GM21360 (cell line): ENCODE measurements around the gene TRMT44.

Experiments used
- ATAC-seq: cut with Tn5 transposase; IDR thresholded peaks from one replicate; pipeline ENCODE4 v1.9.1; 2021; ENCODE audit warnings: mild to moderate bottlenecking, moderate library complexity; ENCODE audit not compliant: unreplicated experiment

Gene TRMT44

DNA sequence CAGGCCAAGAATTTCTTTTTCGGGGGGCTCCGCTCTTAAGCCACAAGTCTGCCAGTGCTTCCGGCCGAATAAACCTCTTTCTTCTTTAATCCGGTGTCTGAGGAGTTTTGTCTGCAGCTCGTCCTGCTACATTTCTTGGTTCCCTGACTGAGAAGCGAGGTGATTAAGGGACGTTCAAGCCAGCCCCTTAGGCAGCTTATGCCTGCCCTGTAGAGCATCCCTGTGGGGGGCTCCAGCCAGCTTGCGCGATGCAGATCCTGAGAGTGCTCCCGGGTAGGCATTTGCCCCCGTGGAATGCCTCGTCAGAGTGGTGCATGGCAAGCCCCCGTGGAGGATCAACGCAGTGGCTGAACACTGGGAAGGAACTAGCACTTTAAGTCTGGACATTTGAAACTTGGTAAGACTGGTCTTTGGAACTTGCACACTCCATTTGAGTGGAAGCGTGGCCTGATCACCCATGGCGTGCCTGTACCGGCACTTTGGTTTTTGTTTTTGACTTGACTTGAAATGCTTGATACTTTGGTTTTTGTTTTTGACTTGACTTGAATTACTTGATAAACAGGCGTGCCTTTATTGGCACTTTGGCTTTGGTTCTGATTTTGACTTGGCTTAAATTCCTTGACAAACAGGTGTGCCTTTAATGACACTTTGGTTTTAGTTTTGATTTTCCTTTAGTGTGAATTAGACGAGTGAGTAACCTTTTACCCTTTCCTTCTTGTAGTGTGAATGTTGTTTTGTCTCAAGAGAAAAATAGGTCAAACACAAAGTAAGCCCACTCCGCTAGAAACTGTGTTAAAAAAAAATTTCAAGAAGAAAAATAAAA lies 6.1 kb upstream of the TRMT44 start:
- no peak for ATAC-seq

DNA sequence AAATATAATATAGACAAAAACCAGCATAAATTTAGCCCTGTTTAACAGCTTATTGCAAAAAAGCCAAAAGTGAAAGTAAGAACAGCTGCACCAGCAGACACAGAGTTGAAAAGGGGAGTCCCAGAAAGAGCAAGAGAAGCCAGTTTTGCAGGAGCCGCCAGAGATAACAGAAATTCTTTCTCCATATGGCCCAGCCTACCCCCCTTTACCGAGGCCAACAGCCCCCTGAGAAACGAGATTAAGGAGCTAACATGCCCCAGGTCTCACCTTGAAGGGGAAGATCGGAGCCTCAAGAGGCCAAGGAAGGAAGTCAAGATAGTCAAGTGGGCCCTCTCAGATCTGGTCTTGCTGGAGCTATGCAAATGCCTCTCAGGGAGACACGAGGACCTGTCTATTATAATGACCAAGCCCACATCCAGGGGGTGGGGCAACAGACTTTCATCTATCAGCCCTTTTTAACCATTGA lies 4.9 kb upstream of the TRMT44 start:
- peak; percentile 48 for ATAC-seq

DNA sequence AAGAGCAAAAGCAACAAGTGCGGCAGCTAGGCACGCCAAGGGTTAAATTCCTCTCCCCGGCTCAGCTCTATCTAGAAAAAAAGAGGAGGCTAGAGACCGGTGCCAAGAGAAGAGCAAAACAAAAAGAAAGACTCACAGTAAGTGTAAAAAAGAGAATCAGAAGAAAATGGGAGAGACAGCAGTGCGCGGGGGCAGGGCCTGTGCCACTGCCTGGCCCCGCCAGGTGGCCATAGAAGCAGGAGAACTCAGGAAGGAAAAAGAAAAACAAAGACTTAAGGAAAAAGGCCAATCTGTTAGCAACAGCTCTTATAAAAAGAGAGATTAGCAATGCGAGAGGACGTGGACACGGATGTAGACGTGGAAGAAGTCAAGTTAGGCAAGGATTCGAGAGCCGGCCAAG lies 3.3 kb upstream of the TRMT44 start:
- ATAC-seq: no peak

- no peak for ATAC-seq
Observed at GRCh38 chr4:8438743-8439142, 1.8 kb upstream of the TRMT44 start.

DNA sequence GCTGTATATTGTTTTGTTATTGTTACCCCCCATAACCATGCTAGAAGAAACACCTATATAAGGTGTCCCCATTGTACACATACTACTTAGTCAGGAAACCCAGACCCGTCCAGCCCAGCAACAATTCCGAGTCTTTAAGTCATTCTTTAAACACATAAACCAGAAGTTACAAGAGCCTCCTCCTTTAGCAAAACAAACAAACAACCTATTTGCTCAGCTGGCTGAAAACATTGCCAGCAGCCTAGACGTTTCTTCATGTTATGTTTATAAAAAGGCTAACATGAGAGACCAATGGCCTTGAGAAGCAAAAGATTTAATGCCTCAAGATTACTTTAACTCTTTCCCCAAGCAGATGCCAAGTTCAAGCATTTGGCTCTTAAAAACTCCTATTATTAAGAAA lies 1.4 kb upstream of the TRMT44 start:
- ATAC-seq: no peak

DNA sequence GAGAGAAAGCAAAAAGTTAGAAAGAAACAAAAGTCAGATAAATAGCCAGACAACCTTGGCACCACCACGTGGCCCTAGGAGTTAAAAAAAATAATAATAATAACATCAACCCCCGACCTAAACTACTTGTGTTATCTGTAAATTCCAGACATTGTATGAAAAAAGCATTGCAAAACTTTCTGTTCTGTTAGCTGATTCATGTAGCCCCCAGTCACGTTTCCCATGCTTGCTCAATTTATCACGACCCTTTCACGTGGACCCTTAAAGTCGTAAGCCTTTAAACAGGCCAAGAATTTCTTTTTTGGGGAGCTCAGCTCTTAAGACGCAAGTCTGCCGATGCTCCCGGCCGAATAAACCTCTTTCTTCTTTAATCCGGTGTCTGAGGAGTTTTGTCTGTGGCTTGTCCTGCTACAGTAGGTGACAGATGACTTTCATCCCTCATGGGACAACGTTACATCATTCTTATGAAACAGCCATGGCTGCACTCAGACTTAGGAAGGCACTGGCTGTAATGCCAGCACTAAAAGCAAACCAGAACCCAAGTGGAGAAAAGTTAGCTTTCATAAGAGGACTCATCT lies 574 bp upstream of the TRMT44 start:
- peak; percentile 21 for ATAC-seq

GRCh38 chr4:8441499-8442091 lies 1.0 kb downstream of the TRMT44 start:
- no peak for ATAC-seq

DNA sequence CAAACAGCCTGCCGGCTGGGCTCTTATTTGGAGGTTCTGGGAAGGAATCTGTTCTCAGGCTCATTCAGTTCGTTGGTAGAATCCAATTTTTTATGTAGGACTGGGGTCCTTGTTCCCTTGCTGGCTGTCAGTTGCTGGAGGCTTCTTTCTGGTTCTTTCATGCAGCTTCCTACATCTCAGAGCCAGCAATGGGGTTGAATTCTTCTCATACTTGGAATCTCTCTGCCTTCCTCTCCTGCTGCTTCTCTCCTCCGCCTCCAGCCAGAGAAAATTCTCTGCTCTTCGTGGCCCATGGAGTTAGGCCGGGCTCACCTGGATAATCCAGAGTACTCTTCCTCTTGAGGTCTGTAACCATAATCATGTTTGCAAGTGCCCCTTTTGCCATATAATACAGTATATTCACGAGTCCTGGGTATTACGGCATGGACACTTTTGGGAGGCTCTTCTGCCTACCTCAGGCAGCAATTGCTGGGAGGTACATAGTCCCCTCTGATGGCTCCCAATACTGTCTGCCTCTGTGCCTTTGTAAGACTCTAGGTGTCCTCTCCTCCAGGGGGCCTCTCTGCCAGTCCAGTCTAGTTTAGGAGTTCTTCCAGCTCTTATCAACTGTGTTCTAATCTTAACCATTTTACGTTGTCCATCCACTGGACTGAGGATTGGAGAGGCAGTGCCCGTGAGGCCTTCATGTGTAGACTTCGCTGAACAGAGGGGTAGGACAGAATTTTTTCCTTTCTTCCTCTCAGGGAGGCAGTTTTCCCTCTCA lies 2.2 kb downstream of the TRMT44 start:
- no peak for ATAC-seq

GRCh38 chr4:8443801-8444200 lies 3.2 kb downstream of the TRMT44 start:
- no peak for ATAC-seq

GRCh38 chr4:8446122-8446521 lies 5.5 kb downstream of the TRMT44 start:
- ATAC-seq: no peak

- no peak for ATAC-seq
Observed at GRCh38 chr4:8451440-8452182, 11.0 kb downstream of the TRMT44 start.

DNA sequence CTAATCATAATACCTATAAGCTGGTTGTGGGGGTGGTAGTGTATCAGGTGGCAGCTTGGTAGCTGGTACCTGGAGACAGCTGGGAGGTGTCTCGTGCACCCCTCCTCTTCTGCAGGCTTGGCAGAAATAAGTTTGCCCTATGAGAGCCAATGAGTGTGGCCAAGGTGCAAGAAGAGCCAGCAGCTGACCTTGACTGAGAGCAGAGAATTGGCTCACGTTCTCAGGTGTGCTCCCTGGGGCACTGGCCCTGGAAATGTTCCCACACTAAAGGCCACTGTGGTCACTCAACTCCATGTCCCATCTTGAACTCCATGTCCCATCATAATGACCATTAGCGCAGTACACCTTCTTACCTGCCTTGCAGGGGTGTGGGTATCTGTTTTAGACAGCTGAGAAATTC lies 13.4 kb downstream of the TRMT44 start:
- ATAC-seq: no peak

GRCh38 chr4:8457646-8458252 lies 17.2 kb downstream of the TRMT44 start:
- no peak for ATAC-seq

GRCh38 chr4:8459867-8460445 lies 19.4 kb downstream of the TRMT44 start:
- ATAC-seq: no peak

DNA sequence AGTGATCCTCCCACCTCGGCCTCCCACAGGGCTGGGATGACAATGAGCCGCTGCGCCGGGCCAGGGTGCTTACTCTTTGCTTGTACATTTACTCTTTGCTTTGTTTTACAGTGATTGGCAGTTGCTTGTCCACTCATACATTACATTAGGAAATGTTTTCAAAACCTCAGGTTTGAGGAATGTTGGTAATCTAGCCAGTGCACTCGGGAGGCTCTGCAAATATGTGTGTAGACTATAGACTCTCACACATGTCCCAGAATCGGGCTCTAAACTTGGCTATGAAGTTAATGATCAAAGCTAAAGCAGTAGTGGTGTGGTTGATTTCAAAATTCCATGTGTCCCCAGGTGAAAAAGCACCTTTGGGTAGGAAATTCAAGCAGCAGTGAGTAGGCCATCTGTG lies 20.5 kb downstream of the TRMT44 start:
- ATAC-seq: no peak

DNA sequence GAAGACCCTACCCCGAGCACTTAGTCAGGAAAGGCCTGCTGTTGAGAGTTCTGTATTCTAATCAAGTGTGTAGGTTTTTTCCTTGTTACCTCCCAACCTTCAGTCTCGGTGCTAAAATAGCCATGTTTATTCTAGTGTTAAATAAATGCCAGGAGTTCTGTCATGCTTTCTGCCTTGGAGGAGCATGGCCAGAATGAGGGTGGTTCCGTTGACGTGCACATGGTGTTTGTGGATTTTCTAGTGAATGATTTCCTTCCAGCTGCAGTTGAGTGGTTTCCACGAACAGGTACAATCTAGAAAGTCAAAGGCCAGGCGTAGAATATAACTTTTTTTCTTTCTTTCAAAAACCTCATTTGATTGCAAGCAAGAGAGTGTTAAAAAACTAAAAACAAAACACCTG lies 21.0 kb downstream of the TRMT44 start:
- ATAC-seq: no peak

GRCh38 chr4:8463811-8464210 lies 23.2 kb downstream of the TRMT44 start:
- ATAC-seq: no peak

- ATAC-seq: no peak
Observed at GRCh38 chr4:8464381-8464780, 23.8 kb downstream of the TRMT44 start.

DNA sequence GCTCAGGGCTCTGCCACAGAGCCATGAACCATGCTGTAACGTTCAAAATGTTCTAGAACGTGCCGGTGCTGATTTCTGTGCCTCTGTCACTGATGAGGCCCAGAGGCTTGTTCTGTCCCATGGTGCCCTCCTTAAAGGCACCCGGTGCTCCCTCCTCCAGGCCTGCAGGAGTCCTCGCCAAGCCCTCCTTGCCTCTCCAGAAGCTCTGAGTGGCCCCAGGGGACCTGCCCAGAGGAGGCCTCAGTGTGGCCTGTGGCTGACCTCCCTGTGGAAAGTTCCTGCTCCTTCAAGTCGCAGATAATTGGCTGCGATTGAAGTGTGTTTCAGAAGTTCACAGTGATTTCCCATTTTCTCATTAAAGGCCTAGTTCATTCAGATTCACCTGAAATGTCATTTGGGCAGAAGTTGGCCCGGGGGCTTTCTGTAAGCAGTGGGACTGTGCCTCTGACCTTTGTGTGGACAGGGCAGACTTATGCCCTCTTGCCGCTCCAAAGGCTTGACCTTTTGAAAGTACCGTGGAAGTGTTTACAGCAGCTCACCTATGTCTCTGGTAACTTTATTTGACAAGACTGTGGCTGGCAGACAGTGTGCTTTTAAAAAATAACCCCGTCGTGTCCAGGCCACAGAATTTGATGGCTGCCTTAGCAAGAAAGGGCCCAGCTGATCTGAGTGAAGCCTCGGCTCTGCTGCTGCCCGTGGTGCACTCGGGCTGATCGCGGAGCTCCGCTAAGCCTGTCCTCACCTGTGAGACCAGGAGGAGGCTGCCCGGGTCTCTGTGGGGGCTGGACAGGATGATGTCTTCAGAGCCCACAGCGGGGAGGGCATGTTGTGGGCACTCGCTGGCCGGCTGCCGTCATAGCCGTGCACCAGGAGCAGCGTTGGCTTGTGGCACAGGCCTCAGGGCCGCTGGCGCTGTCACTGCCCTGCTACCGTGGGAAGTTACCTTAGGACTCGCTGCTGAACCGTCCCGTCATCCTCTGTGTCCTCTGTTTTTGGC lies 25.3 kb downstream of the TRMT44 start:
- no peak for ATAC-seq
